Pons (tissue), 1 donor: ENCODE data around the gene SBNO2.

ENCODE experiments used
- DNase-seq: peaks from one replicate; pipeline ENCODE4 v3.0.0-alpha.2; 2016; ENCODE audit warnings: low spot score

SBNO2 gene

GRCh38 chr19:1167687-1168571 lies 6.1 kb downstream of the SBNO2 start:
- no peak for DNase-seq

DNA sequence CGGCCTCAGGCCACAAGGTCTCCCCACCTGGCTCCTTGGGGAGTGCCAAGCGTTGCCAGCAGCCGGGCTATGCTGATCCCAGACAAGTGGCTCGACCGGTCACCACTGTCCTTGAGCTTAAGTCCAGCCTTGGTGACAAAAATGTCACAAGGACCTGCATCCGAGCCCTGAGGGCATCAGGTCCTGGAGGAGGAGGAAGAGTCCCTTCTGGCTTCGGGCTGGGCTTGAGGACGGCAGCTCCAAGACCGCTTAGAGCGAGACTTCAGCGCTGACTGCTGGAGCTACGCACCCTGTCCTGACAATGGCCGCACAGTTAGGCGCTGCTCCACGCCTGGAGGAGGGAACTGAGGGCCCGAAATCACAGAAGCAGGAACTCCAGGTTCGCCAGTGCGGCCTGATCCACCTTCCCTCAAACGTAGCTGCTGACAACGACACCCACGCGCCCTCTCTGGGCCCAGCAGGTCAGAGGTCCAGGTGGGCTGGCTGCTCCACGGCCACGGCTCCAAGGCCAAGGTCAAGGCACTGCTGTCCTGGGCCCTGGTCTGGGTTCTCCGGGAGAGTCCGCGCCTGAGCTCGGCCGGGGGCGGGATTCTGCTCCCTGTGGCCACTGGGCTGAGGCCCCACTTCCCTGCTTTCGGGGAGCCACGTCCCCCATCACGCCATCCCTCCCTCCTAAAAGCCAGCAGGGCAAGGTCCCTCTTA lies 7.0 kb downstream of the SBNO2 start:
- DNase-seq, result no peak

GRCh38 chr19:1164684-1165531 lies 9.2 kb downstream of the SBNO2 start:
- no peak for DNase-seq

DNA sequence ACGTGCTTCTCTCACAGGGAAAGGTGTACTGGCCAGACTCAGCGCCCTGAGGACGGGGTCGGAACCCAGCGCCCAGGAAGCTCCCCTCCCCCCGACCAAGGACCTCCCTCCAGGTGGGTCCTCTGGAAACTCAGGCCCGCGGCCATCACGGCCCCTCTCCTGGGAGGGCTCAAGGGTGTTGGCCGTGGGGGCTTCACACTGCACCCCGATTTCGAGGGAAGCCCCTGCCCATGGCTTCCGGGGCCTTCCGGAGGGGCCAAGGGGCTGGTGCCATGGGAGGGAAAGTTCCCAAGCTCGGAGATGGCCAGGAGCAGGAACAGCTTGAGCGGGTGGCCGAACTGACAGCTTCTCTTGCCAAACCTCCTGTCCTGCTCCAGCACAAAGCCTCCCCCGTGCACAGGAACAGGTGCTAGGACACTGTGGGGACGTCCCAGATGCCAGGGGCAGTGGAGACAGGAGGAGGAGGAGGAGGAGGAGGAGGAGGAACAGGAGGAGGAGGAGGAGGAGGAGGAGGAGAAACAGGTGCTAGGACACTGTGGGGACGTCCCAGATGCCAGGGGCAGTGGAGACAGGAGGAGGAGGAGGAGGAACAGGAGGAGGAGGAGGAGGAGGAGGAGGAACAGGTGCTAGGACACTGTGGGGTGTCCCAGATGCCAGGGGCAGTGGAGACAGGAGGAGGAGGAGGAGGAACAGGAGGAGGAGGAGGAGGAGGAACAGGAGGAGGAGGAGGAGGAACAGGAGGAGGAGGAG lies 10.0 kb downstream of the SBNO2 start:
- DNase-seq, result no peak

DNA sequence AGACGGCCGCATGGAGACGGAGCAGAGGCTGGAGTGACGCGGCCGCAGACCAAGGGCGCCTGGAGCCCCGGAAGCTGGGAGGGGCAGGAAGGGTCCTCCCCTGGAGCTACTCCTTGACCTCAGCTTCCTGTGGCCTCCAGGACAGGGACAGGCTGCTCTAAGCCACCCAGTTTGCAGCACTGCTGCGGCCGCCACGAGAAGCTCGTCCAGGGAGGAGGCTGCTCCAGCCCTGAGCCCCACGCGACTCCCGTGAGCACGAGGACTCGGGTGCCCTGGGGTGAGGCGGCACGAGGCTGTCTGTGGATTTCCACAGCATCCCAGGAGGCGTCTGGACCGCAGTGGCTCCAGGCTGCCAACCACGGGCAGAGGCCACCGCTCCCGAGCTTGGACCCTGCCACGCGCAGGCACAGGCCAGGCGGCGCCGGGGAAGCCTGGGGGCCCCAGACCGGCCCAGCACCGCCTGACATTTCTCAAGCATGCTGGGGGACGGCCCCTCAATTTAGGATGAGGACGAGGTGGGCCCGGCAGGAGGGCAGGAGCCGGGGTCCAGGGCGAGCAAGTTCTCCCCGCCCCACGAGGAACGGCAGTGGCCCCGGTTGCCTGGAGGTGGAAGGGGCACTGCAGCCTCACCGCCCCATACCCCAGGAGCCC lies 10.7 kb downstream of the SBNO2 start:
- no peak for DNase-seq

DNA sequence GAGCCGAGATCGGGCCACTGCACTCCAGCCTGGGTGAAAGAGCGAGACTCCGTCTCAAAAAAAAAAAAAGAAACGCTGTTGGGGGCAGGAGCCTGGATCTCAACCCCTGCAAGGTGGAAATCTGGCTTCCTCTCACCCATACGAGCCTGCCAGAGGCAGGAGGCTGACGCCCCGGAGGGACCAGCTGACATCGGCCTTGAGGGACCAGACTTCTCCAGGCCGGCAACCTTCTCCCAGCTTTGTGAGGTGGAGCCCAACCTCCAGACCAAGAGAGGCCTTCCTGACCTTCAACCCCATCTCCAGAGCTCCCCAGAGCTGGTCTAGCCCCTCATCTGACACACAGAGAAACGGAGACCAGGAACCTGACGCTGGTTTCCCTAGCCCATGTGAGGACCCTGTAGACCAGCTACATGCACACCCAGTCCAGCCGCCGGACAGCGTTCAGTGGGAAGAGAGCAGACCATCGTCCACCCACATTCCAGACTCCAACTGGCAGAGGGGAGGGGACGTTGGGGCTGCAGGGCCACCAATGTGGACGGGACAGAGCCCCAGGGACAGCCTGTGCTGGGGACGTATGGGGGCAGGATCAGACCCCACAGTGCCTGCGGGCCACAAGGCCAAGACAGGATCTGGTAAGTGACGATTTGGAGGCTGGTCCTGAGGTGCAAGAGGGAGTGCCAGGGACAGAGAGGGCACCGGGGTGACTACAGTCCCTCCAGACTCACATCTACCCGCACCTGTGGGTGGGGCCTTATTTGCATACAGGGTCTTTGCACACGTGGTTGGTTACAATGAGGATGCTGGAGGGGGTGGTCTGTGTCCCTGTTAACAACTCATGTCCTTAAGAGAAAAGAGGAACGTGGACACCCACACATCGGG lies 11.4 kb downstream of the SBNO2 start:
- no peak for DNase-seq

- DNase-seq, result no peak
Measured at GRCh38 chr19:1161716-1162115, 12.4 kb downstream of the SBNO2 start.

- DNase-seq, result no peak
Measured at GRCh38 chr19:1159864-1160595, 14.0 kb downstream of the SBNO2 start.

DNA sequence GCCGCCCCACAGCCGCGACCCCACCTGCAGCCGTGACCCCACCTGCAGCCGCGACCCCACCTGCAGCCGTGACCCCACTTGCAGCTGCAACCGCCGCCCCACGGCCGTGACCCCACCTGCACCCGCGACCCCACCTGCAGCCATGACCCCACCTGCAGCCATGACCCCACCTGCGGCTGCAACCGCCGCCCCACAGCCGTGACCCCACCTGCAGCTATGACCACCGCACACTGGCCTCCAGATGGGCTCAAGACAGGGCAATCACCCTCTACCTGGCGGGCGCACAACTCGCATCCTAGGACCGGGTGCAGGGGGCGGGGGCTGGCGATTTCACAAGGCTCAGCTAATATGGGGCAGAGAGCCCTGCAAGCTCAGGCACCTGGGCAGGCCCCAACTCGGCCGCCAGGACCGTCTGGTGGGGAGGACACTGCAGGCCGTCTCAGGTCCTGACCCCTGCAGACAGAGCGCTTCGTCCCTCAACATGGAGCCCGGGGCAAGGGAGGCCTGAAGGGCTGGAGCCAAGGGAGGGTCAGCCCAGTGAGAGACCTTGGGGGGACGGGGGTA lies 15.1 kb downstream of the SBNO2 start:
- DNase-seq, result no peak

GRCh38 chr19:1157931-1158884 lies 15.9 kb downstream of the SBNO2 start:
- DNase-seq, result no peak

- no peak for DNase-seq
Measured at GRCh38 chr19:1156830-1157615, 17.0 kb downstream of the SBNO2 start.

GRCh38 chr19:1156305-1156801 lies 17.7 kb downstream of the SBNO2 start:
- no peak for DNase-seq

- no peak for DNase-seq
Measured at GRCh38 chr19:1155352-1156304, 18.4 kb downstream of the SBNO2 start.

DNA sequence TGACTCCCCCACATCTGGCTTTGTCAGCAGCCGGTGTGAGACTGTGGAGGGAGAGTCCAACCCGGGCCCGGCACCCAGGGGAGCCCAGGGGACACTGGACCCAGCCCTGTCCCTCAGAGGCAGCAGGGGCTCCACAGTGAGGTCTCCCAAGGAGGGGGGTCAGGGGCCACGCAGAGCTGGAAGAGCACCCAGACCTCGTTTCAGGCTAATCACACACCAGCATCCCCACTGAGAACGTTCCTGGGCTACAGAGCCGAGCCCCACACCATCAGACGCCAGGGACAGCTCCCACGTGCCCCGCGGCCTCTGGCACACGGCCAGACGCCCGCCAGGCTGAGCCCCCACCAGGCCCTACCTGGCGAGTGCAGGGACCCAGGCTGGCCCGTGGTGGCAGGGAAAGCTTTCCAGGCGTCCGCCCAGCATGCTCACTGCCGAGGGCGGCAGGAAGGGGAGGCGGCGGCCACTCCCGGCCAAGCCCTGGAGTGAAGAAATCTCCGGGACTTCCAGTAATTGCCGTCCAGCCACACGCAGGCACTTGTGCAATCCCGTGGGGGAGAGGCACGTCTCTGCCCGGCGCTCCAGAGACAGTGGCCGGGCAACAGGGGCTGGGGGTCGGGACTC lies 19.2 kb downstream of the SBNO2 start:
- DNase-seq, result no peak
